HepG2 (cell line): ENCODE results near the gene RGS10. TPM values are rescaled to one million over a fixed set of nuclear protein-coding genes. Genes with fewer than 3 reads are reported as not detected.

ENCODE experiments used
- ATAC-seq: fragments of 200-7000 bp; cut with Tn5 transposase; 3 replicates; pipeline ENCODE4 v1.9.1; 2020; ENCODE audit warnings: mild to moderate bottlenecking, moderate library complexity
- BruUV-seq: library from RNA; stranded (reverse); fragments of 400-500 nt; replicated peaks from 2 replicates; lab custom pipeline; 2021; lab: Mats Ljungman, UMichigan
- CTCF ChIA-PET: fragments of 300-600 bp; formaldehyde crosslinking; extraction: SDS; loops from one replicate; lab custom pipeline; 2021; ENCODE audit warnings: low total read pairs, inconsistent platforms, low intra/inter-chr PET ratio; lab: Yijun Ruan, JAX
- POLR2A ChIA-PET: fragments of 350-600 bp; sonication (Branson Sonifier 250); formaldehyde crosslinking; loops from one replicate; lab custom pipeline; 2020; ENCODE audit warnings: antibody characterized with exemption, inconsistent platforms; lab: Yijun Ruan, JAX
- DNase-seq: peaks from one replicate; pipeline ENCODE4 v3.0.0-alpha.2; 2015; ENCODE audit warnings: low spot score
- FAIRE-seq: peaks from 3 replicates; lab custom pipeline; 2011; peaks lifted over from hg19 to GRCh38; lab: Jason Lieb, UNC
- H2AFZ ChIP-seq: one replicate; pipeline ENCODE4 v1.6.1; 2011; ENCODE audit warnings: low read length, inconsistent platforms
- H3K27ac ChIP-seq: fragments of 300-600 bp; 3 replicates; pipeline ENCODE4 v1.8.0; 2011; ENCODE audit warnings: mixed run types, mild to moderate bottlenecking, mixed read lengths, low read length, inconsistent platforms; ENCODE audit not compliant: insufficient read depth; ENCODE audit errors: extremely low read length
- H3K27me3 ChIP-seq, 2 experiments: fragments of 200-600 bp in 1 of 2; 2 replicates in 1 of 2; 3 replicates in 1 of 2; pipeline versions ENCODE4 v1.6.0 to v1.8.0; 2011; ENCODE audit warnings: low read length in 2 of 2, mild to moderate bottlenecking in 2 of 2, moderate library complexity in 2 of 2, inconsistent platforms in 1 of 2; ENCODE audit not compliant: insufficient read depth in 2 of 2, control insufficient read depth in 1 of 2
- H3K36me3 ChIP-seq, 2 experiments: fragments of 200-600 bp in 1 of 2; replicated peaks in 1 of 2; 2 replicates in 1 of 2; 3 replicates in 1 of 2; pipeline versions ENCODE4 v1.5.1 to v1.8.0; 2011; ENCODE audit warnings: low read length in 2 of 2, inconsistent platforms in 1 of 2; ENCODE audit not compliant: insufficient read depth in 2 of 2, control insufficient read depth in 1 of 2
- H3K4me1 ChIP-seq: 2 replicates; pipeline ENCODE4 v1.5.1; 2012; ENCODE audit warnings: low read length, inconsistent platforms; ENCODE audit not compliant: insufficient read depth
- H3K4me2 ChIP-seq: 2 replicates; pipeline ENCODE4 v1.6.0; 2011; ENCODE audit warnings: low read depth, low read length, inconsistent platforms
- H3K4me3 ChIP-seq, 3 experiments: fragments of 200-600 bp in 1 of 3; sonication (generic), shearing (Covaris generic) in 1 of 3; replicated peaks in 1 of 3; 2 replicates each; pipeline ENCODE4 v1.5.1; 2011 to 2016; ENCODE audit warnings: low read length in 3 of 3, inconsistent platforms in 2 of 3, low read depth in 2 of 3, mild to moderate bottlenecking in 2 of 3, control low read depth in 1 of 3, mixed read lengths in 1 of 3; ENCODE audit not compliant: insufficient read depth in 1 of 3
- H3K79me2 ChIP-seq: one replicate; pipeline ENCODE4 v1.6.1; 2011; ENCODE audit warnings: low read length, inconsistent platforms; ENCODE audit not compliant: insufficient read depth
- H3K9ac ChIP-seq: 2 replicates; pipeline ENCODE4 v1.6.0; 2011; ENCODE audit warnings: mild to moderate bottlenecking, low read depth, low read length, inconsistent platforms; ENCODE audit not compliant: insufficient read depth
- H3K9me3 ChIP-seq: 2 replicates; pipeline ENCODE4 v1.5.1; 2012; ENCODE audit warnings: mild to moderate bottlenecking, low read length
- H4K20me1 ChIP-seq: 2 replicates; pipeline ENCODE4 v1.6.0; 2011; ENCODE audit warnings: inconsistent platforms, mild to moderate bottlenecking, low read length, moderate library complexity; ENCODE audit not compliant: insufficient read depth
- CERS6 ChIP-seq: sonication (generic); formaldehyde crosslinking; IDR thresholded peaks from 2 replicates; pipeline ENCODE4 v1.5.0; 2020; ENCODE audit warnings: missing genetic modification reagents
- CREB3 ChIP-seq: sonication (generic); formaldehyde crosslinking; IDR thresholded peaks from 2 replicates; pipeline ENCODE4 v1.5.0; 2020; ENCODE audit warnings: missing genetic modification reagents
- EHMT2 ChIP-seq: fragments of 200-600 bp; sonication (generic); IDR thresholded peaks from 2 replicates; pipeline ENCODE4 v1.7.0; 2017; ENCODE audit warnings: antibody characterized with exemption, low read depth, low read length, borderline replicate concordance
- FLYWCH1 ChIP-seq: sonication (generic); formaldehyde crosslinking; IDR thresholded peaks from 2 replicates; pipeline ENCODE4 v1.8.1; 2023; ENCODE audit warnings: mild to moderate bottlenecking, missing genetic modification reagents
- HNRNPK ChIP-seq: fragments of 200-400 bp; formaldehyde crosslinking; IDR thresholded peaks from 2 replicates; pipeline ENCODE4 v1.6.1; 2018; ENCODE audit warnings: low read length, low read depth, moderate library complexity, mild to moderate bottlenecking; ENCODE audit not compliant: poor library complexity, severe bottlenecking
- ZNF547 ChIP-seq: sonication (generic); formaldehyde crosslinking; IDR thresholded peaks from 2 replicates; pipeline ENCODE4 v1.5.1; 2020; ENCODE audit warnings: mild to moderate bottlenecking, missing genetic modification reagents
- ZNF704 ChIP-seq: sonication (generic); formaldehyde crosslinking; IDR thresholded peaks from 2 replicates; pipeline ENCODE4 v1.8.1; 2023; ENCODE audit warnings: mild to moderate bottlenecking, inconsistent platforms, moderate library complexity, missing genetic modification reagents, borderline replicate concordance
- ZNF709 ChIP-seq: sonication (generic); formaldehyde crosslinking; IDR thresholded peaks from 2 replicates; pipeline ENCODE4 v1.5.0; 2020; ENCODE audit warnings: mild to moderate bottlenecking, missing genetic modification reagents
- ZNF784 ChIP-seq: sonication (generic); formaldehyde crosslinking; IDR thresholded peaks from 2 replicates; pipeline ENCODE4 v1.5.1; 2020; ENCODE audit warnings: missing genetic modification reagents, mild to moderate bottlenecking, borderline replicate concordance
- ZNF816 ChIP-seq: sonication (generic); formaldehyde crosslinking; IDR thresholded peaks from 2 replicates; pipeline ENCODE4 v1.8.0; 2022; ENCODE audit warnings: missing genetic modification reagents, mild to moderate bottlenecking, borderline replicate concordance
- WGBS: methylation state at CpG from one replicate; pipeline ENCODE4 v1.1.6; 2017; ENCODE audit warnings: low lambda C conversion rate; 5-methylcytosine and 5-hydroxymethylcytosine counted together
- in situ Hi-C: cut with HindIII; loops from 2 replicates; pipeline ENCODE4 v1.10.0; 2017; ENCODE audit warnings: low pct_unique_long_range_greater_than_20kb; ENCODE audit not compliant: extremely low pct_ligation_motif_present
- intact Hi-C: fragments of 100-400 bp; cut with micrococcal nuclease; formaldehyde crosslinking; loops from one replicate; pipeline ENCODE4 v1.10.0; 2022; ENCODE audit not compliant: unreplicated experiment
- polyA plus RNA-seq, 8 experiments: library from polyadenylated mRNA; depleted of rRNA in 3 of 8; stranded (reverse) in 7 of 8; unstranded in 1 of 8; fragments of >200 nt; fragmentation: Illumina TruSeq in 4 of 8; extraction: Trizol in 4 of 8; gene quantifications; 2 replicates each; pipeline versions ENCODE4 v1.2.1 to v1.2.3, GENCODE V29; 2011 to 2016; ENCODE audit warnings: low read depth in 4 of 8, missing spikeins in 1 of 8, mixed read lengths in 1 of 8; ENCODE audit not compliant: insufficient read depth in 1 of 8
- total RNA-seq, 5 experiments: library from RNA; depleted of rRNA; stranded (reverse); fragments of >200 nt; fragmentation: Illumina TruSeq; extraction: Trizol; gene quantifications; 2 replicates each; pipeline ENCODE4 v1.2.3, GENCODE V29; 2016; ENCODE audit warnings: low read depth in 1 of 5

The RGS10 gene
- total and polyA plus RNA-seq, 2 of the 13 experiments (the other 11 are each of a cell fraction or from before 2014, with no cell fraction given): 1.7 to 5.1 TPM

- Histone ChIP-seq H3K4me3 (no peak overlapping the region), H3K4me1 (peaks cover 21% of the 10 kb centered on the region), H3K79me2 (no peaks in the 10 kb centered on the region), H3K27ac (no peak overlapping the region), H3K27me3 (peaks cover 6 to 29% of the 10 kb centered on the region in 2 experiments; a peak in 4 of 5 replicates), H2AFZ (no peak overlapping the region), H3K9ac (no peak overlapping the region), H3K36me3 (no peaks in the 10 kb centered on the region), H3K4me2 (no peak overlapping the region), H4K20me1 (no peaks in the 10 kb centered on the region), H3K9me3 (no peaks in the 10 kb centered on the region)
- ChIA-PET POLR2A (no interaction called here), CTCF (no interaction called here)
- in situ Hi-C loops (loop anchor here (25.0 kb wide), 1 partner anchor 351 kb away; the partner anchor contains the start of gene PRDX3), intact Hi-C loops (no loop called here)
- ATAC-seq (peak; percentile 5; the same call in 1 of the 3 replicates), FAIRE-seq (no peak), DNase-seq (no peak)
- BruUV-seq: no TSS peak
- no peak for TF ChIP-seq ZNF704 (CRISPR knock-in tag)
- TF ChIP-seq ZNF547: no peak
- no peak for TF ChIP-seq FLYWCH1
- no peak for TF ChIP-seq ZNF816 (CRISPR knock-in tag)
- peak; percentile 22 for TF ChIP-seq HNRNPK
- 19% methylated on average over 5 of the region's 5 CpGs for WGBS
Observed at GRCh38 chr10:119537953-119538630, 4.4 kb downstream of the RGS10 start.

- no peak for ATAC-seq
- ChIA-PET POLR2A (no interaction called here), CTCF (no interaction called here)
- H3K27me3 ChIP-seq: peaks cover 4 to 21% of the 10 kb centered on the region in 2 experiments; a peak in 4 of 5 replicates
- BruUV-seq: no TSS peak
- DNase-seq: no peak
- H4K20me1 ChIP-seq: no peaks in the 10 kb centered on the region
- peaks cover 26% of the 10 kb centered on the region for H3K4me1 ChIP-seq
- no peak overlapping the region for H2AFZ ChIP-seq
- WGBS: 64% methylated on average over 9 of the region's 9 CpGs
- no peak overlapping the region for H3K27ac ChIP-seq
- no peak overlapping the region for H3K4me2 ChIP-seq
- intact Hi-C loops: no loop called here
- no peaks in the 10 kb centered on the region for H3K36me3 ChIP-seq
- no peak overlapping the region for H3K4me3 ChIP-seq
- H3K9me3 ChIP-seq: no peaks in the 10 kb centered on the region
- FAIRE-seq: no peak
- no peak overlapping the region for H3K9ac ChIP-seq
- no peaks in the 10 kb centered on the region for H3K79me2 ChIP-seq
- in situ Hi-C loops: loop anchor here (25.0 kb wide), 1 partner anchor 349 kb away; the partner anchor contains the start of gene PRDX3
- TF ChIP-seq CREB3: no peak
- TF ChIP-seq EHMT2: no peak
- no peak for TF ChIP-seq ZNF784
- no peak for TF ChIP-seq CERS6 (CRISPR knock-in tag)
- no peak for TF ChIP-seq ZNF709 (CRISPR knock-in tag)
Observed at GRCh38 chr10:119536508-119537025, 6.0 kb downstream of the RGS10 start.
